Loucy (cell line): ENCODE results near the gene ITPK1.
"Not testable (repeated sequence)": the region's sequence is repeated elsewhere in the genome, so short reads cannot be mapped to it uniquely, and the experiment has no call there.

ENCODE experiments used
- CTCF ChIP-seq: fragments of 200-600 bp; sonication (generic); conservative IDR thresholded peaks from 2 replicates; pipeline ENCODE4 v1.5.1; 2014; ENCODE audit warnings: mild to moderate bottlenecking, antibody characterized with exemption, low read length
- EZH2phosphoT487 ChIP-seq: fragments of 200-600 bp; IDR thresholded peaks from 2 replicates; pipeline ENCODE4 v1.6.1; 2018; ENCODE audit warnings: antibody characterized with exemption, mild to moderate bottlenecking, moderate library complexity, borderline replicate concordance

GRCh38 chr14:93159625-93160352 is 44.1 kb upstream of the ITPK1 start:
- TF ChIP-seq CTCF, EZH2phosphoT487: not testable (repeated sequence)
